IPS-15b (cell line): ENCODE data around the gene ARG2.

Experiments used
- H3K27me3 ChIP-seq: one replicate; pipeline ENCODE4 v1.6.1; 2013; ENCODE audit warnings: low read length; ENCODE audit not compliant: control insufficient read depth, insufficient read depth
- H3K36me3 ChIP-seq: one replicate; pipeline ENCODE4 v1.6.1; 2013; ENCODE audit warnings: low read length; ENCODE audit not compliant: control insufficient read depth, insufficient read depth
- H3K4me1 ChIP-seq: one replicate; pipeline ENCODE4 v1.6.1; 2013; ENCODE audit warnings: mild to moderate bottlenecking, low read length; ENCODE audit not compliant: control insufficient read depth, insufficient read depth
- H3K4me3 ChIP-seq: one replicate; pipeline ENCODE4 v1.5.1; 2013; ENCODE audit warnings: low read depth, low read length
- H3K9ac ChIP-seq: one replicate; pipeline ENCODE4 v1.6.1; 2013; ENCODE audit warnings: low read depth, mild to moderate bottlenecking, low read length
- H3K9me3 ChIP-seq: one replicate; pipeline ENCODE4 v1.6.1; 2013; ENCODE audit warnings: mild to moderate bottlenecking, low read length; ENCODE audit not compliant: control insufficient read depth, insufficient read depth

ARG2 gene

GRCh38 chr14:67674480-67675218 is 54.9 kb downstream of the ARG2 start, which contains the start of gene VTI1B:
TSS of gene VTI1B (minus strand) at chr14:67674632. CDS start at chr14:67674489, 143 bp downstream.
- Histone ChIP-seq H3K27me3 (no peaks in the 10 kb centered on the region), H3K9me3 (no peaks in the 10 kb centered on the region), H3K9ac (peak within 1 kb of the TSS; percentile 94), H3K4me3 (peak within 1 kb of the TSS; percentile 63), H3K36me3 (peaks cover 9% of the 10 kb centered on the region), H3K4me1 (no peaks in the 10 kb centered on the region)

- Histone ChIP-seq H3K27me3 (no peaks in the 10 kb centered on the region), H3K36me3 (peaks cover 11% of the 10 kb centered on the region), H3K9me3 (no peaks in the 10 kb centered on the region), H3K9ac (peak overlapping the region; percentile 94), H3K4me1 (no peaks in the 10 kb centered on the region), H3K4me3 (peak overlapping the region; percentile 63)
Measured at GRCh38 chr14:67675219-67675582, 55.5 kb downstream of the ARG2 start.

GRCh38 chr14:67679006-67679405 is 59.3 kb downstream of the ARG2 start:
- Histone ChIP-seq H3K27me3 (no peaks in the 10 kb centered on the region), H3K4me1 (no peaks in the 10 kb centered on the region), H3K9ac (no peak overlapping the region), H3K9me3 (no peaks in the 10 kb centered on the region), H3K36me3 (peaks cover 16% of the 10 kb centered on the region), H3K4me3 (no peak overlapping the region)

GRCh38 chr14:67680121-67680602 is 60.4 kb downstream of the ARG2 start:
- Histone ChIP-seq H3K4me1 (no peaks in the 10 kb centered on the region), H3K27me3 (no peaks in the 10 kb centered on the region), H3K9ac (no peak overlapping the region), H3K36me3 (peaks cover 17% of the 10 kb centered on the region), H3K4me3 (no peak overlapping the region), H3K9me3 (no peaks in the 10 kb centered on the region)

GRCh38 chr14:67680941-67681340 is 61.2 kb downstream of the ARG2 start:
- Histone ChIP-seq H3K27me3 (no peaks in the 10 kb centered on the region), H3K36me3 (peaks cover 23% of the 10 kb centered on the region), H3K4me3 (no peak overlapping the region), H3K9me3 (no peaks in the 10 kb centered on the region), H3K4me1 (no peaks in the 10 kb centered on the region), H3K9ac (no peak overlapping the region)

- no peak overlapping the region for H3K9ac ChIP-seq
- no peaks in the 10 kb centered on the region for H3K4me1 ChIP-seq
- peaks cover 33% of the 10 kb centered on the region for H3K36me3 ChIP-seq
Measured at GRCh38 chr14:67683842-67684241, 64.1 kb downstream of the ARG2 start.

GRCh38 chr14:67690011-67690410 is 70.3 kb downstream of the ARG2 start:
- Histone ChIP-seq H3K4me1 (peaks cover 4% of the 10 kb centered on the region), H3K27me3 (no peaks in the 10 kb centered on the region), H3K9me3 (no peaks in the 10 kb centered on the region), H3K36me3 (peaks cover 51% of the 10 kb centered on the region), H3K4me3 (no peak overlapping the region), H3K9ac (no peak overlapping the region)

More at GRCh38 chr14:67683842-67684241, 64.1 kb downstream of the ARG2 start:
- Histone ChIP-seq H3K27me3 (no peaks in the 10 kb centered on the region), H3K4me3 (no peak overlapping the region), H3K9me3 (no peaks in the 10 kb centered on the region)

GRCh38 chr14:67694791-67695393 is 75.2 kb downstream of the ARG2 start:
- Histone ChIP-seq H3K4me1 (peaks cover 4% of the 10 kb centered on the region), H3K9me3 (no peaks in the 10 kb centered on the region), H3K9ac (peak overlapping the region; percentile 77), H3K4me3 (peak overlapping the region; percentile 96), H3K36me3 (peaks cover 18% of the 10 kb centered on the region), H3K27me3 (peaks cover 9% of the 10 kb centered on the region)

GRCh38 chr14:67695394-67695949 is 75.8 kb downstream of the ARG2 start, which contains the start of gene RDH11:
TSS of gene RDH11 (minus strand) at chr14:67695764. CDS start at chr14:67695703, 61 bp downstream.
- H3K36me3 ChIP-seq = peaks cover 13% of the 10 kb centered on the region
- H3K27me3 ChIP-seq = peaks cover 9% of the 10 kb centered on the region
- no peaks in the 10 kb centered on the region for H3K9me3 ChIP-seq
- H3K9ac ChIP-seq = peak within 1 kb of the TSS; percentile 77
- H3K4me1 ChIP-seq = peaks cover 4% of the 10 kb centered on the region
- H3K4me3 ChIP-seq = peak within 1 kb of the TSS; percentile 96

GRCh38 chr14:67697006-67697405 is 77.3 kb downstream of the ARG2 start:
- peaks cover 9% of the 10 kb centered on the region for H3K27me3 ChIP-seq
- H3K4me3 ChIP-seq = no peak overlapping the region
- peaks cover 3% of the 10 kb centered on the region for H3K36me3 ChIP-seq
- H3K9ac ChIP-seq = no peak overlapping the region
- H3K9me3 ChIP-seq = no peaks in the 10 kb centered on the region
- H3K4me1 ChIP-seq = peaks cover 4% of the 10 kb centered on the region

GRCh38 chr14:67698179-67698578 is 78.5 kb downstream of the ARG2 start:
- Histone ChIP-seq H3K4me1 (peaks cover 4% of the 10 kb centered on the region), H3K36me3 (no peaks in the 10 kb centered on the region), H3K4me3 (no peak overlapping the region), H3K9ac (no peak overlapping the region), H3K9me3 (no peaks in the 10 kb centered on the region), H3K27me3 (peaks cover 9% of the 10 kb centered on the region)
